NT2/D1 (cell line): Measurements from ENCODE around the gene KRT222.

ENCODE experiments used
- SUZ12 ChIP-seq: IDR thresholded peaks from 2 replicates; pipeline ENCODE4 v1.6.1; 2011; ENCODE audit not compliant: insufficient read length, insufficient read depth; ENCODE audit errors: extremely low read depth
- YY1 ChIP-seq: IDR thresholded peaks from 2 replicates; pipeline ENCODE4 v1.6.1; 2011; ENCODE audit not compliant: insufficient read length, insufficient read depth
- ZNF274 ChIP-seq: IDR thresholded peaks from 2 replicates; pipeline ENCODE4 v1.6.1; 2011; ENCODE audit warnings: mild to moderate bottlenecking, low read depth, low read length

- TF ChIP-seq YY1 (no peak), SUZ12 (no peak), ZNF274 (no peak)
These were observed 46.0 kb downstream of the KRT222 start for GRCh38 chr17:40618754-40619625.
